GM21367 (cell line): ENCODE results near the gene ASGR1.

Experiments
- ATAC-seq: cut with Tn5 transposase; IDR thresholded peaks from one replicate; pipeline ENCODE4 v1.9.1; 2021; ENCODE audit not compliant: unreplicated experiment

ASGR1 gene

GRCh38 chr17:7179317-7180254 is at the start of gene ASGR1:
TSS of gene ASGR1 (minus strand) at chr17:7179370. CDS start at chr17:7178563, 807 bp downstream.
- ATAC-seq: no peak

- ATAC-seq: no peak
Observed at GRCh38 chr17:7228920-7229319, 49.8 kb upstream of the ASGR1 start.

GRCh38 chr17:7226721-7227710 is 47.8 kb upstream of the ASGR1 start:
- no peak for ATAC-seq

GRCh38 chr17:7225711-7226331 is 46.7 kb upstream of the ASGR1 start:
- no peak for ATAC-seq

- no peak for ATAC-seq
Observed at GRCh38 chr17:7224661-7225111, 45.5 kb upstream of the ASGR1 start.

GRCh38 chr17:7224110-7224509 is 44.9 kb upstream of the ASGR1 start:
- no peak for ATAC-seq

GRCh38 chr17:7223375-7223774 is 44.2 kb upstream of the ASGR1 start:
- ATAC-seq: no peak

GRCh38 chr17:7222972-7223292 is 43.8 kb upstream of the ASGR1 start:
- ATAC-seq: no peak

GRCh38 chr17:7222093-7222971 is 43.2 kb upstream of the ASGR1 start:
- no peak for ATAC-seq

- no peak for ATAC-seq
Observed at GRCh38 chr17:7221278-7222092, 42.3 kb upstream of the ASGR1 start.

- no peak for ATAC-seq
Observed at GRCh38 chr17:7220593-7221277, 41.6 kb upstream of the ASGR1 start.

GRCh38 chr17:7219812-7220592 is 40.8 kb upstream of the ASGR1 start, which contains the start of the genes ACADVL and DLG4:
TSS of gene ACADVL (plus strand) at chr17:7219938. CDS start at chr17:7219985, 47 bp downstream.
TSS of gene DLG4 (minus strand) at chr17:7219836.
- no peak for ATAC-seq

- no peak for ATAC-seq
Observed at GRCh38 chr17:7219229-7219811, 40.1 kb upstream of the ASGR1 start.

GRCh38 chr17:7218758-7219157 is 39.6 kb upstream of the ASGR1 start:
- no peak for ATAC-seq

GRCh38 chr17:7218166-7218565 is 39.0 kb upstream of the ASGR1 start:
- no peak for ATAC-seq

GRCh38 chr17:7217113-7217987 is 38.2 kb upstream of the ASGR1 start:
- ATAC-seq: no peak
